Upper lobe of left lung (tissue), 6 donors: ENCODE results near the gene ACTRT2. TPM values are rescaled to one million over a fixed set of nuclear protein-coding genes. Genes with fewer than 3 reads are reported as not detected.

Experiments
- ATAC-seq, 2 donors: fragments of 200-7000 bp; cut with Tn5 transposase; one replicate each; pipeline ENCODE4 v1.9.1; 2022; ENCODE audit warnings: mild to moderate bottlenecking in 2 of 2, moderate library complexity in 2 of 2; ENCODE audit not compliant: low FRiP score in 2 of 2
- DNase-seq, 2 donors: peaks; one replicate each; pipeline ENCODE4 v3.0.0-alpha.2; 2019 to 2020
- H3K27ac ChIP-seq, 4 donors: fragments of 200-600 bp; sonication (generic); one replicate each; pipeline ENCODE4 v1.5.1; 2016 to 2019
- H3K27me3 ChIP-seq, 4 donors: fragments of 200-600 bp; sonication (generic); one replicate each; pipeline ENCODE4 v1.5.1; 2017 to 2019
- H3K36me3 ChIP-seq, 4 donors: fragments of 200-600 bp; sonication (generic); one replicate each; pipeline ENCODE4 v1.5.1; 2016 to 2019
- H3K4me1 ChIP-seq, 4 donors: fragments of 200-600 bp; sonication (generic); one replicate each; pipeline ENCODE4 v1.5.1; 2018 to 2019
- H3K4me3 ChIP-seq, 4 donors: fragments of 200-600 bp; sonication (generic); one replicate each; pipeline ENCODE4 v1.5.1; 2017 to 2019; ENCODE audit warnings: mild to moderate bottlenecking in 2 of 4, moderate library complexity in 1 of 4
- H3K9me3 ChIP-seq, 4 donors: fragments of 200-600 bp; sonication (generic); one replicate each; pipeline ENCODE4 v1.5.1; 2018 to 2019
- CTCF ChIP-seq, 6 experiments: fragments of 450-650 bp in 4 of 6; fragments of 200-600 bp in 2 of 6; sonication (generic) in 2 of 6; IDR thresholded peaks; one replicate each; pipeline ENCODE4 v1.5.1; 2016 to 2019; ENCODE audit warnings: antibody characterized with exemption in 6 of 6
- EP300 ChIP-seq, 4 donors: sonication (generic); formaldehyde crosslinking; IDR thresholded peaks; one replicate each; pipeline ENCODE4 v1.5.1; 2017; ENCODE audit warnings: antibody characterized with exemption in 4 of 4, control low read depth in 2 of 4
- POLR2A ChIP-seq, 4 donors: fragments of 450-650 bp; IDR thresholded peaks; one replicate each; pipeline ENCODE4 v1.5.1; 2016 to 2017; ENCODE audit warnings: antibody characterized with exemption in 4 of 4, mild to moderate bottlenecking in 2 of 4
- POLR2AphosphoS5 ChIP-seq, 2 donors: sonication (generic); formaldehyde crosslinking; IDR thresholded peaks; one replicate each; pipeline ENCODE4 v1.5.1; 2017; ENCODE audit warnings: antibody characterized with exemption in 2 of 2
- WGBS, 2 donors: methylation state at CpG; one replicate each; pipeline ENCODE4 v1.1.5; 2017 to 2018; 5-methylcytosine and 5-hydroxymethylcytosine counted together
- total RNA-seq, 6 donors: library from RNA; depleted of rRNA in 4 of 6; stranded (reverse); fragments of >200 nt in 4 of 6; gene quantifications; one replicate each; pipeline versions ENCODE4 v1.1.0 to v1.2.1, GENCODE V29; 2016 to 2021
- donor health status: DM: no; HTN: no; CAD: no; lungs with moderate emphysema.
- donor health status: DM: no; HTN: yes; CAD: no; lungs with severe emphysema.

Gene ACTRT2
- total RNA-seq, 6 donors from 2014 or later, result not detected

GRCh38 chr1:3007298-3008147 lies 13.7 kb upstream of the ACTRT2 start:
- WGBS, 2 donors, result 68 to 97% methylated on average over 3 to 4 of the region's 4 CpGs
- peak in 1 of 2 donors; percentile 9 for DNase-seq
- no peak for ATAC-seq

GRCh38 chr1:3009021-3009420 lies 12.2 kb upstream of the ACTRT2 start:
- DNase-seq (peak in 1 of 2 donors; percentile 15), ATAC-seq (no peak)
- peaks cover 0 to 15% (median 12%) of the 10 kb centered on the region in 4 donors for H3K9me3 ChIP-seq
- H3K27me3 ChIP-seq, result peaks cover 0 to 3% (median 0%) of the 10 kb centered on the region in 4 donors
- H3K4me1 ChIP-seq, result peaks cover 0 to 5% (median 4%) of the 10 kb centered on the region in 4 donors
- H3K36me3 ChIP-seq, result no peaks in the 10 kb centered on the region
- H3K27ac ChIP-seq, result no peak overlapping the region
- TF ChIP-seq EP300 (IDR thresholded peaks at IDR 0.05) (no peak), POLR2A (IDR thresholded peaks at IDR 0.05) (no peak), POLR2AphosphoS5 (IDR thresholded peaks at IDR 0.05) (no peak), CTCF (IDR thresholded peaks at IDR 0.05) (no peak)
- 84 to 100% methylated on average over 2 to 6 of the region's 6 CpGs for WGBS, 2 donors
- H3K4me3 ChIP-seq, result no peak overlapping the region

More at GRCh38 chr1:3007298-3008147, 13.7 kb upstream of the ACTRT2 start:
- no peak overlapping the region for H3K4me3 ChIP-seq
- peaks cover 0 to 5% (median 3%) of the 10 kb centered on the region in 4 donors for H3K4me1 ChIP-seq
- no peaks in the 10 kb centered on the region for H3K36me3 ChIP-seq
- H3K27me3 ChIP-seq, result no peaks in the 10 kb centered on the region
- TF ChIP-seq EP300 (IDR thresholded peaks at IDR 0.05) (no peak), POLR2A (IDR thresholded peaks at IDR 0.05) (no peak), CTCF (IDR thresholded peaks at IDR 0.05) (no peak), POLR2AphosphoS5 (IDR thresholded peaks at IDR 0.05) (no peak)
- no peak overlapping the region for H3K27ac ChIP-seq
- peaks cover 0 to 15% (median 12%) of the 10 kb centered on the region in 4 donors for H3K9me3 ChIP-seq

GRCh38 chr1:3009556-3009955 lies 11.7 kb upstream of the ACTRT2 start:
- H3K27me3 ChIP-seq, result peaks cover 0 to 3% (median 0%) of the 10 kb centered on the region in 4 donors
- 96 to 100% methylated on average over 2 of the region's 2 CpGs for WGBS, 2 donors
- DNase-seq, result no peak

GRCh38 chr1:3011127-3011526 lies 10.1 kb upstream of the ACTRT2 start:
- peaks cover 0 to 5% (median 4%) of the 10 kb centered on the region in 4 donors for H3K4me1 ChIP-seq
- H3K27me3 ChIP-seq, result peaks cover 0 to 3% (median 0%) of the 10 kb centered on the region in 4 donors
- no peak overlapping the region for H3K4me3 ChIP-seq
- no peak overlapping the region for H3K27ac ChIP-seq
- no peaks in the 10 kb centered on the region for H3K36me3 ChIP-seq
- H3K9me3 ChIP-seq, result peaks cover 0 to 15% (median 12%) of the 10 kb centered on the region in 4 donors
- DNase-seq (peak in 1 of 2 donors; percentile 6), ATAC-seq (no peak)
- TF ChIP-seq POLR2A (IDR thresholded peaks at IDR 0.05) (no peak), POLR2AphosphoS5 (IDR thresholded peaks at IDR 0.05) (no peak), EP300 (IDR thresholded peaks at IDR 0.05) (no peak), CTCF (IDR thresholded peaks at IDR 0.05) (no peak)
- WGBS, 2 donors, result 73 to 86% methylated on average over 10 of the region's 10 CpGs

More at GRCh38 chr1:3009556-3009955, 11.7 kb upstream of the ACTRT2 start:
- no peak for TF ChIP-seq POLR2A (IDR thresholded peaks at IDR 0.05)
- TF ChIP-seq EP300 (IDR thresholded peaks at IDR 0.05), result no peak
- TF ChIP-seq POLR2AphosphoS5 (IDR thresholded peaks at IDR 0.05), result no peak
- no peak for TF ChIP-seq CTCF (IDR thresholded peaks at IDR 0.05)
- Histone ChIP-seq H3K27ac (no peak overlapping the region), H3K4me3 (no peak overlapping the region), H3K36me3 (no peaks in the 10 kb centered on the region), H3K4me1 (peaks cover 0 to 5% (median 4%) of the 10 kb centered on the region in 4 donors), H3K9me3 (peaks cover 0 to 15% (median 12%) of the 10 kb centered on the region in 4 donors)
- ATAC-seq, result no peak
